Lung (tissue), 12 donors: ENCODE results near the gene ZNF503. TPM values are rescaled to one million over a fixed set of nuclear protein-coding genes. Genes with fewer than 3 reads are reported as not detected.

Experiments used
- ATAC-seq: fragments of 200-7000 bp; cut with Tn5 transposase; one replicate; pipeline ENCODE4 v1.9.1; 2020; ENCODE audit warnings: moderate number of reproducible peaks; ENCODE audit not compliant: insufficient read depth, low FRiP score
- DNase-seq, 3 donors: peaks; one replicate each; pipeline ENCODE4 v3.0.0-alpha.2; 2013 to 2017
- H3K27ac ChIP-seq, 2 donors: one replicate each; pipeline ENCODE4 v1.5.1; 2013; ENCODE audit warnings: mild to moderate bottlenecking in 2 of 2, moderate library complexity in 2 of 2, control low read depth in 1 of 2, inconsistent platforms in 1 of 2, low read depth in 1 of 2, low read length in 1 of 2
- H3K27me3 ChIP-seq, 3 donors: one replicate each; pipeline ENCODE4 v1.5.1; 2013; ENCODE audit warnings: low read length in 2 of 3; ENCODE audit not compliant: control insufficient read depth in 3 of 3, insufficient read depth in 3 of 3
- H3K36me3 ChIP-seq, 4 donors: one replicate each; pipeline ENCODE4 v1.5.1; 2013; ENCODE audit warnings: low read length in 4 of 4, mild to moderate bottlenecking in 1 of 4, moderate library complexity in 1 of 4; ENCODE audit not compliant: control insufficient read depth in 4 of 4, insufficient read depth in 4 of 4
- H3K4me1 ChIP-seq, 5 donors: one replicate each; pipeline ENCODE4 v1.5.1; 2013; ENCODE audit warnings: low read length in 5 of 5, mild to moderate bottlenecking in 2 of 5, moderate library complexity in 1 of 5; ENCODE audit not compliant: control insufficient read depth in 5 of 5, insufficient read depth in 5 of 5
- H3K4me3 ChIP-seq: one replicate; pipeline ENCODE4 v1.5.1; 2013; ENCODE audit warnings: mild to moderate bottlenecking, control low read depth, moderate library complexity
- H3K9ac ChIP-seq, 2 donors: one replicate each; pipeline ENCODE4 v1.5.1; 2013; ENCODE audit warnings: low read length in 2 of 2, control low read depth in 1 of 2; ENCODE audit not compliant: insufficient read depth in 1 of 2
- H3K9me3 ChIP-seq, 4 donors: one replicate each; pipeline ENCODE4 v1.5.1; 2013; ENCODE audit warnings: low read length in 3 of 4, mild to moderate bottlenecking in 1 of 4, moderate library complexity in 1 of 4; ENCODE audit not compliant: control insufficient read depth in 4 of 4, insufficient read depth in 3 of 4
- WGBS, 2 donors: extraction: QIAGEN DNeasy Blood & Tissue Kit; methylation state at CpG; one replicate each; pipeline ENCODE4 v1.1.7; 2013; 5-methylcytosine and 5-hydroxymethylcytosine counted together
- polyA plus RNA-seq, 2 donors: library from polyadenylated mRNA; stranded (reverse); fragments of 200-250 nt; gene quantifications; one replicate each; pipeline ENCODE4 v1.2.1, GENCODE V29; 2013
- total RNA-seq, 2 donors: library from RNA; depleted of rRNA in 1 of 2; stranded (reverse); fragments of >200 nt in 1 of 2; gene quantifications; one replicate each; pipeline ENCODE4 v1.2.1, GENCODE V29; 2014 to 2021
- TF ChIP-seq, protein P1 (sequence below): IDR thresholded peaks from 2 replicates; pipeline ENCODE4 v1.5.1; 2012; ENCODE audit warnings: mild to moderate bottlenecking; ENCODE audit errors: control extremely low read depth, extremely low read depth
- donor health status: control.
- donor health status: control.
- donor health status: Bipolar disorder and iron deficiency.
- donor health status: healthy.
- donor health status: DM: yes; HTN: yes; CAD: no.

Gene ZNF503
- total and polyA plus RNA-seq, 4 donors = 11.7 to 37.8 (median 28.4) TPM

DNA sequence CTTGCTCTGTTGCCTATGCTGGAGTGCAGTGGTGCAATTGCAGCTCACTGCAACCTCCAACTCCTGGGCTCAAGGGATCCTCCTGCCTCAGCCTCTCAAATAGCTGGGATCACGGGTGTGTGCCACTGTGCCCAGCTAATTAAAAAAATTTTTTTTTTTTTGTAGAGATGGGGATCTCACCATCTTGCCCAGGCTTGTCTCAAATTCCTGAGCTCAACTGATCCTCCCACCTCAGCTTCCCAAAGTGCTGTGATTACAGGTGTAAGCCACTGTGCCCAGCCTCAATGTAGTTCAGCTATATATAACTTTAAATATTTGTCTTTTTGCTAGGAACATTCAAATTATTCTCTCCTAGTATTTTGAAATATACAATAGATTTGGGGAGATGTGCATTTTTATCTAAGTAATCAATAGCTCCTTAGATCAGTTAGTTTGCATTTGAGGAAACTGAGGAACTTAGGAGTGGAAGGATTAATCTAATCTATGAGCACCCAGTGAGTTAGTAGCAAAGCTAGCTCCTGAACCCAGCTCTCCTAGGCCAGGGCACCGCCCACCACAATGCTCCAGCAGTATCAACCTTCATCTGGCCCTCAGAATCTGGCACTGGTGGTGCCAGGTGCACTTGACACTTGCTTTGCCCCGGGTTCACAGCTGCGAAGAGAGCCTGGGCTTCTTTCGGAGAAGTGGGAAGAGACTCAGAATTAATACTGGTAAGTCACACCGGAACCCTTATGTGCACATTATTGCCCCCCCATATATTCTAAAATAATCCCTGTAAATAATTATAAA is 23.9 kb upstream of the ZNF503 start:
- TF ChIP-seq, protein P1, sequence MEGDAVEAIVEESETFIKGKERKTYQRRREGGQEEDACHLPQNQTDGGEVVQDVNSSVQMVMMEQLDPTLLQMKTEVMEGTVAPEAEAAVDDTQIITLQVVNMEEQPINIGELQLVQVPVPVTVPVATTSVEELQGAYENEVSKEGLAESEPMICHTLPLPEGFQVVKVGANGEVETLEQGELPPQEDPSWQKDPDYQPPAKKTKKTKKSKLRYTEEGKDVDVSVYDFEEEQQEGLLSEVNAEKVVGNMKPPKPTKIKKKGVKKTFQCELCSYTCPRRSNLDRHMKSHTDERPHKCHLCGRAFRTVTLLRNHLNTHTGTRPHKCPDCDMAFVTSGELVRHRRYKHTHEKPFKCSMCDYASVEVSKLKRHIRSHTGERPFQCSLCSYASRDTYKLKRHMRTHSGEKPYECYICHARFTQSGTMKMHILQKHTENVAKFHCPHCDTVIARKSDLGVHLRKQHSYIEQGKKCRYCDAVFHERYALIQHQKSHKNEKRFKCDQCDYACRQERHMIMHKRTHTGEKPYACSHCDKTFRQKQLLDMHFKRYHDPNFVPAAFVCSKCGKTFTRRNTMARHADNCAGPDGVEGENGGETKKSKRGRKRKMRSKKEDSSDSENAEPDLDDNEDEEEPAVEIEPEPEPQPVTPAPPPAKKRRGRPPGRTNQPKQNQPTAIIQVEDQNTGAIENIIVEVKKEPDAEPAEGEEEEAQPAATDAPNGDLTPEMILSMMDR = no peak
- no peak overlapping the region for H3K27ac ChIP-seq
- peaks cover 0 to 37% (median 14%) of the 10 kb centered on the region in 5 donors for H3K4me1 ChIP-seq
- H3K27me3 ChIP-seq = no peaks in the 10 kb centered on the region
- H3K9me3 ChIP-seq = no peaks in the 10 kb centered on the region
- no peak overlapping the region for H3K9ac ChIP-seq
- no peak for ATAC-seq
- no peak overlapping the region for H3K4me3 ChIP-seq
- 92 to 93% methylated on average over 6 of the region's 6 CpGs for WGBS, 2 donors
- no peak for DNase-seq
- H3K36me3 ChIP-seq = no peaks in the 10 kb centered on the region

DNA sequence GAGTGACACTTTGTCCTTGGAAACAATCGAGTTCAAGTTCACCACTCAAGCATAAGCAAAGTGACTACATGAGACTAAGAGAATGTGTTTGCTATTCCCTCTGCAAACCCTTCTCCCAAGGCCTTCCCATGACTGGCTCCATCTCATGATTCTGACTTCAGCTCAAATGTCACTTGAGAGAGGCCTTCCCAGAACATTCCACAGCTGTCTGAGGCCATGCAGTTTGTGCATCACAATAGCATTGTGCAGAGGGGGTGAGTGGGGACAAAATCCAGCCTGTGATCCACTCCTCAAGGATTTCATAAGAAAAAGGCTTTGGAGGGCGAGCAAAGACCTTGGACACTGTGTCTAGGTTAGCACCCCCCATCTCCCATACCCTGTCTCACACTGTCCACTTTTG is 23.0 kb upstream of the ZNF503 start:
- TF ChIP-seq, protein P1 = no peak
- DNase-seq (peak in 2 of 3 donors; percentile 29 to 67), ATAC-seq (no peak)
- Histone ChIP-seq H3K9ac (no peak overlapping the region), H3K4me1 (peaks cover 0 to 28% (median 11%) of the 10 kb centered on the region in 5 donors), H3K9me3 (no peaks in the 10 kb centered on the region), H3K4me3 (no peak overlapping the region), H3K36me3 (no peaks in the 10 kb centered on the region), H3K27me3 (no peaks in the 10 kb centered on the region), H3K27ac (no peak overlapping the region)
- WGBS, 2 donors = 74 to 92% methylated on average over 2 of the region's 2 CpGs

GRCh38 chr10:75422913-75423312 is 21.3 kb upstream of the ZNF503 start:
- ATAC-seq = no peak
- H3K9me3 ChIP-seq = no peaks in the 10 kb centered on the region
- peaks cover 0 to 15% (median 4%) of the 10 kb centered on the region in 5 donors for H3K4me1 ChIP-seq
- no peak for DNase-seq
- H3K36me3 ChIP-seq = no peaks in the 10 kb centered on the region
- WGBS, 2 donors = 95 to 96% methylated on average over 6 of the region's 6 CpGs
- no peak overlapping the region for H3K9ac ChIP-seq
- no peaks in the 10 kb centered on the region for H3K27me3 ChIP-seq
- no peak overlapping the region for H3K27ac ChIP-seq
- no peak overlapping the region for H3K4me3 ChIP-seq
- TF ChIP-seq, protein P1 = no peak
